ENCODE data around the gene LILRB5. TPM values are rescaled to one million over a fixed set of nuclear protein-coding genes. Genes with fewer than 3 reads are reported as not detected.

Gene LILRB5
- polyA plus RNA-seq, 3 donors: 0.14 to 1.1 (median 0.17) TPM

- peak overlapping the region; percentile 29 for H2AFZ ChIP-seq (ENCODE audit: insufficient read depth, low read depth, low read length, poor library complexity, severe bottlenecking)
- DNase-seq: peak; percentile 71 to 81 (median 77)
- peak; percentile 88 for TF ChIP-seq CTCF (IDR thresholded peaks at IDR 0.05)
- intact Hi-C loops (cut with micrococcal nuclease): loop anchor here in 1 of 2 donors (2.0 to 10.0 kb wide), 2 partner anchors 15 to 49 kb away; partner anchors contain the start of genes LILRA5 and LILRB2
- H3K4me1 ChIP-seq (ENCODE audit: control insufficient read depth in 1 of 2, insufficient read depth in 2 of 2, low read length in 2 of 2): peaks cover 35 to 53% of the 10 kb centered on the region in 2 donors
- no peak overlapping the region for H3K27ac ChIP-seq (ENCODE audit: low read depth in 1 of 2, low read length in 2 of 2)
- peak overlapping the region in 3 of 7 donors; percentile 30 to 84 (median 48) for H3K27ac Mint-ChIP-seq
- no peaks in the 10 kb centered on the region for H3K36me3 ChIP-seq (replicated peaks in 1 of 2; ENCODE audit: control insufficient read depth in 1 of 2, insufficient read depth in 2 of 2, low read length in 2 of 2)
- H3K36me3 Mint-ChIP-seq: no peaks in the 10 kb centered on the region
- H3K4me2 ChIP-seq (replicated peaks; ENCODE audit: extremely low read depth, low read length, poor library complexity, severe bottlenecking): peak overlapping the region; percentile 27
- no peaks in the 10 kb centered on the region for H3K9me3 Mint-ChIP-seq
- 22% methylated on average over 4 of the region's 6 CpGs for WGBS (ENCODE audit: insufficient coverage)
- peak overlapping the region in 1 of 2 donors; percentile 20 for H3K4me3 Mint-ChIP-seq
- H3K4me3 ChIP-seq (replicated peaks in 1 of 3; ENCODE audit: low read depth in 2 of 3, low read length in 3 of 3): no peak overlapping the region
- H3K9me3 ChIP-seq (replicated peaks in 1 of 2; ENCODE audit: control insufficient read depth in 1 of 2, insufficient read depth in 1 of 2, low read length in 2 of 2): no peaks in the 10 kb centered on the region
- peaks cover 39% of the 10 kb centered on the region for H3K4me1 Mint-ChIP-seq
- H3K27me3 Mint-ChIP-seq (ENCODE audit: low read depth in 3 of 3): peaks cover 0 to 2% (median 0%) of the 10 kb centered on the region in 3 donors
- no peaks in the 10 kb centered on the region for H3K79me2 ChIP-seq (ENCODE audit: insufficient read depth, low read length)
- no peaks in the 10 kb centered on the region for H4K20me1 ChIP-seq (ENCODE audit: insufficient read depth, low read length)
- no peak overlapping the region for H3K9ac ChIP-seq (ENCODE audit: insufficient read depth, low read length, poor library complexity, severe bottlenecking)
- H3K27me3 ChIP-seq (ENCODE audit: control insufficient read depth in 2 of 2, insufficient read depth in 2 of 2, low read length in 2 of 2): no peaks in the 10 kb centered on the region
Measured at GRCh38 chr19:54266133-54266532, 9.1 kb upstream of the LILRB5 start.

DNA sequence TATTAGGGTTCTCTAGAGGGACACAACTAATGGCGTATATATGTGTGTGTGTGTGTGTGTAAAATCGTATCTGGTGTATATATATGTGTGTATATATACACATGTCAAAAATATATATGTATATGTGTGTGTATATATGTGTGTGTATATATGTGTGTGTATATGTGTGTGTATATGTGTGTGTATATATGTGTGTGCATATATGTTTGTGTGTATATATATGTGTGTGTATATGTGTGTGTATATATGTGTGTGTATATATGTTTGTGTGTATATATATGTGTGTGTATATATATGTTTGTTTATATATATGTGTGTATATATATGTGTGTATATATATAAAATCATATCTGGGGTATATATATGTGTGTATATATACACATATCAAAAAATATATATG lies 5.4 kb upstream of the LILRB5 start:
- TF ChIP-seq CTCF (IDR thresholded peaks at IDR 0.05): no peak
- Histone ChIP-seq H3K4me3 (replicated peaks in 1 of 3; ENCODE audit: low read depth in 2 of 3, low read length in 3 of 3) (no peak overlapping the region), H3K4me2 (replicated peaks; ENCODE audit: extremely low read depth, low read length, poor library complexity, severe bottlenecking) (no peak overlapping the region), H2AFZ (ENCODE audit: insufficient read depth, low read depth, low read length, poor library complexity, severe bottlenecking) (no peak overlapping the region), H3K27ac (ENCODE audit: low read depth in 1 of 2, low read length in 2 of 2) (no peak overlapping the region), H4K20me1 (ENCODE audit: insufficient read depth, low read length) (no peaks in the 10 kb centered on the region), H3K9ac (ENCODE audit: insufficient read depth, low read length, poor library complexity, severe bottlenecking) (no peak overlapping the region), H3K9me3 (replicated peaks in 1 of 2; ENCODE audit: control insufficient read depth in 1 of 2, insufficient read depth in 1 of 2, low read length in 2 of 2) (no peaks in the 10 kb centered on the region), H3K79me2 (ENCODE audit: insufficient read depth, low read length) (no peaks in the 10 kb centered on the region), H3K27me3 (ENCODE audit: control insufficient read depth in 2 of 2, insufficient read depth in 2 of 2, low read length in 2 of 2) (no peaks in the 10 kb centered on the region), H3K36me3 (replicated peaks in 1 of 2; ENCODE audit: control insufficient read depth in 1 of 2, insufficient read depth in 2 of 2, low read length in 2 of 2) (no peaks in the 10 kb centered on the region), H3K4me1 (ENCODE audit: control insufficient read depth in 1 of 2, insufficient read depth in 2 of 2, low read length in 2 of 2) (peaks cover 8 to 17% of the 10 kb centered on the region in 2 donors)
- no peaks in the 10 kb centered on the region for H3K9me3 Mint-ChIP-seq
- WGBS (ENCODE audit: insufficient coverage): no CpG with 5 or more reads among the region's 2 CpGs
- H3K27me3 Mint-ChIP-seq (ENCODE audit: low read depth in 3 of 3): peaks cover 0 to 6% (median 3%) of the 10 kb centered on the region in 3 donors
- no peaks in the 10 kb centered on the region for H3K36me3 Mint-ChIP-seq
- no peak overlapping the region for H3K4me3 Mint-ChIP-seq
- no peak overlapping the region for H3K27ac Mint-ChIP-seq
- intact Hi-C loops (cut with micrococcal nuclease): loop anchor here in 1 of 2 donors (10.0 kb wide), 1 partner anchor 52 kb away; the partner anchor contains the start of gene LILRA5
- no peak for DNase-seq
- H3K4me1 Mint-ChIP-seq: peaks cover 17% of the 10 kb centered on the region

Measured in CD14-positive monocyte (primary cell).